Mesenchymal stem cell (in vitro differentiated cells and primary cell): Measurements from ENCODE around the gene CRELD2.

Experiments
- DNase-seq: peaks from one replicate; pipeline ENCODE4 v3.0.0-alpha.2; 2013
- H2AFZ ChIP-seq: one replicate; pipeline ENCODE4 v1.6.1; 2013; ENCODE audit warnings: low read depth, mild to moderate bottlenecking, control low read depth, inconsistent platforms, low read length, moderate library complexity
- H2AK5ac ChIP-seq: 2 replicates; pipeline ENCODE4 v1.6.1; 2013; ENCODE audit warnings: low read length, moderate library complexity, mild to moderate bottlenecking, inconsistent platforms; ENCODE audit not compliant: severe bottlenecking
- H2BK120ac ChIP-seq: one replicate; pipeline ENCODE4 v1.6.1; 2013; ENCODE audit warnings: low read depth, mild to moderate bottlenecking, inconsistent platforms, low read length, moderate library complexity
- H2BK12ac ChIP-seq, 2 experiments: one replicate each; pipeline ENCODE4 v1.6.1; 2013; ENCODE audit warnings: inconsistent platforms in 2 of 2, low read length in 2 of 2, mild to moderate bottlenecking in 2 of 2, moderate library complexity in 2 of 2, control low read depth in 1 of 2
- H2BK15ac ChIP-seq: one replicate; pipeline ENCODE4 v1.6.1; 2013; ENCODE audit warnings: mild to moderate bottlenecking, low read depth, inconsistent platforms; ENCODE audit not compliant: poor library complexity, severe bottlenecking
- H2BK5ac ChIP-seq: 2 replicates; pipeline ENCODE4 v1.6.1; 2013; ENCODE audit warnings: low read depth, mild to moderate bottlenecking, low read length, control low read depth, inconsistent platforms; ENCODE audit not compliant: poor library complexity, severe bottlenecking
- H3K14ac ChIP-seq, 2 experiments: one replicate each; pipeline ENCODE4 v1.6.1; 2013; ENCODE audit warnings: inconsistent platforms in 2 of 2, low read length in 2 of 2, control low read depth in 1 of 2, mild to moderate bottlenecking in 1 of 2, moderate library complexity in 1 of 2
- H3K18ac ChIP-seq, 2 experiments: one replicate each; pipeline ENCODE4 v1.6.1; 2013; ENCODE audit warnings: inconsistent platforms in 2 of 2, low read length in 2 of 2, control low read depth in 1 of 2, low read depth in 1 of 2, mild to moderate bottlenecking in 1 of 2
- H3K23ac ChIP-seq, 2 experiments: one replicate each; pipeline ENCODE4 v1.6.1; 2013; ENCODE audit warnings: inconsistent platforms in 2 of 2, low read length in 2 of 2, mild to moderate bottlenecking in 2 of 2, moderate library complexity in 2 of 2, control low read depth in 1 of 2
- H3K27ac ChIP-seq: 2 replicates; pipeline ENCODE4 v1.5.1; 2013; ENCODE audit warnings: mild to moderate bottlenecking, moderate library complexity, low read length, control low read depth, inconsistent platforms; ENCODE audit not compliant: poor library complexity, severe bottlenecking
- H3K27me3 ChIP-seq, 2 experiments: 2 replicates each; pipeline versions ENCODE4 v1.6.1 to v1.7.0; 2013; ENCODE audit warnings: low read length in 2 of 2, mild to moderate bottlenecking in 2 of 2, moderate library complexity in 2 of 2, control low read depth in 1 of 2, inconsistent platforms in 1 of 2; ENCODE audit not compliant: control insufficient read depth in 1 of 2, insufficient read depth in 1 of 2
- H3K36me3 ChIP-seq, 2 experiments: 2 replicates each; pipeline versions ENCODE4 v1.6.1 to v1.7.0; 2013; ENCODE audit warnings: low read length in 2 of 2, control low read depth in 1 of 2, inconsistent platforms in 1 of 2, low read depth in 1 of 2, mild to moderate bottlenecking in 1 of 2; ENCODE audit not compliant: insufficient read depth in 2 of 2, control insufficient read depth in 1 of 2
- H3K4ac ChIP-seq, 2 experiments: one replicate each; pipeline ENCODE4 v1.6.1; 2013; ENCODE audit warnings: inconsistent platforms in 2 of 2, low read length in 2 of 2, mild to moderate bottlenecking in 2 of 2, moderate library complexity in 2 of 2, control low read depth in 1 of 2, low read depth in 1 of 2
- H3K4me1 ChIP-seq: 2 replicates; pipeline ENCODE4 v1.6.1; 2013; ENCODE audit warnings: low read depth, low read length, control low read depth; ENCODE audit not compliant: control insufficient read depth, insufficient read depth
- H3K4me2 ChIP-seq: 2 replicates; pipeline ENCODE4 v1.6.1; 2013; ENCODE audit warnings: low read length, mild to moderate bottlenecking, inconsistent platforms; ENCODE audit not compliant: poor library complexity, severe bottlenecking
- H3K4me3 ChIP-seq, 2 experiments: 2 replicates each; pipeline versions ENCODE4 v1.5.1 to v1.7.0; 2013; ENCODE audit warnings: low read length in 2 of 2, mild to moderate bottlenecking in 2 of 2, control low read depth in 1 of 2, low read depth in 1 of 2; ENCODE audit not compliant: insufficient read depth in 1 of 2
- H3K79me1 ChIP-seq: replicated peaks from 2 replicates; pipeline ENCODE4 v1.6.1; 2013; ENCODE audit warnings: mild to moderate bottlenecking, control low read depth, low read length, inconsistent platforms; ENCODE audit not compliant: poor library complexity, severe bottlenecking
- H3K9ac ChIP-seq: 2 replicates; pipeline ENCODE4 v1.7.0; 2013; ENCODE audit warnings: mild to moderate bottlenecking, low read length, moderate library complexity
- H3K9me3 ChIP-seq: 2 replicates; pipeline ENCODE4 v1.7.0; 2013; ENCODE audit warnings: mild to moderate bottlenecking, low read length; ENCODE audit not compliant: control insufficient read depth
- H4K8ac ChIP-seq: one replicate; pipeline ENCODE4 v1.6.1; 2013; ENCODE audit warnings: inconsistent platforms, mild to moderate bottlenecking, low read length, moderate library complexity
- H4K91ac ChIP-seq: one replicate; pipeline ENCODE4 v1.6.1; 2013; ENCODE audit warnings: mild to moderate bottlenecking, low read length, inconsistent platforms
- WGBS: methylation state at CpG from one replicate; pipeline ENCODE4 v1.1.7; 2013; ENCODE audit warnings: mixed read lengths; 5-methylcytosine and 5-hydroxymethylcytosine counted together

CRELD2 gene

GRCh38 chr22:49916831-49917230, 1.6 kb upstream of the CRELD2 start:
- no peak overlapping the region for H3K14ac ChIP-seq
- H2BK5ac ChIP-seq = no peak overlapping the region
- peaks cover 36 to 43% of the 10 kb centered on the region in 2 experiments for H3K36me3 ChIP-seq
- H2BK15ac ChIP-seq = no peak overlapping the region
- no peak overlapping the region for H3K18ac ChIP-seq
- H3K27ac ChIP-seq = no peak overlapping the region
- no peak overlapping the region for H3K4me2 ChIP-seq
- no peak overlapping the region for H4K8ac ChIP-seq
- H3K23ac ChIP-seq = no peak overlapping the region
- DNase-seq = no peak
- WGBS = 96% methylated on average over 11 of the region's 11 CpGs
- H3K9me3 ChIP-seq = no peaks in the 10 kb centered on the region
- no peak overlapping the region for H3K4ac ChIP-seq
- no peak overlapping the region for H4K91ac ChIP-seq
- no peak overlapping the region for H2AFZ ChIP-seq
- H3K79me1 ChIP-seq = peaks cover 38% of the 10 kb centered on the region
- H2AK5ac ChIP-seq = no peak overlapping the region
- H3K4me3 ChIP-seq = no peak overlapping the region
- no peaks in the 10 kb centered on the region for H3K27me3 ChIP-seq
- H3K9ac ChIP-seq = no peak overlapping the region
- H3K4me1 ChIP-seq = peaks cover 15% of the 10 kb centered on the region
- no peak overlapping the region for H2BK120ac ChIP-seq
- no peak overlapping the region for H2BK12ac ChIP-seq

- H2BK12ac ChIP-seq = peak overlapping the region in 1 of 2 experiments; percentile 25
- peak overlapping the region; percentile 74 to 85 for H3K18ac ChIP-seq
- peak overlapping the region; percentile 94 for H3K9ac ChIP-seq
- peak overlapping the region; percentile 68 to 85 for H3K23ac ChIP-seq
- H4K8ac ChIP-seq = peak overlapping the region; percentile 84
- H2BK5ac ChIP-seq = no peak overlapping the region
- H3K14ac ChIP-seq = peak overlapping the region in 1 of 2 experiments; percentile 97
- peak overlapping the region; percentile 88 for H2AFZ ChIP-seq
- H2AK5ac ChIP-seq = no peak overlapping the region
- peak overlapping the region; percentile 99 for H3K4me2 ChIP-seq
- peaks cover 29% of the 10 kb centered on the region for H3K79me1 ChIP-seq
- no peak overlapping the region for H3K27ac ChIP-seq
- H3K36me3 ChIP-seq = peaks cover 29 to 30% of the 10 kb centered on the region in 2 experiments
- H3K9me3 ChIP-seq = no peaks in the 10 kb centered on the region
- H3K4me3 ChIP-seq = peak overlapping the region; percentile 83 to 84
- peaks cover 22% of the 10 kb centered on the region for H3K4me1 ChIP-seq
- no peaks in the 10 kb centered on the region for H3K27me3 ChIP-seq
- H3K4ac ChIP-seq = peak overlapping the region; percentile 77 to 83
- H4K91ac ChIP-seq = peak overlapping the region; percentile 40
- H2BK15ac ChIP-seq = no peak overlapping the region
- DNase-seq = no peak
- no peak overlapping the region for H2BK120ac ChIP-seq
- WGBS = 45% methylated on average over 45 of the region's 47 CpGs
Observed at GRCh38 chr22:49918911-49919881, 762 bp downstream of the CRELD2 start.

- H3K4me1 ChIP-seq = peaks cover 22% of the 10 kb centered on the region
- WGBS = 97% methylated on average over 18 of the region's 18 CpGs
- no peak overlapping the region for H2AFZ ChIP-seq
- H2AK5ac ChIP-seq = no peak overlapping the region
- no peak overlapping the region for H2BK5ac ChIP-seq
- no peak overlapping the region for H3K4me2 ChIP-seq
- H2BK15ac ChIP-seq = no peak overlapping the region
- no peak for DNase-seq
- H2BK120ac ChIP-seq = no peak overlapping the region
- H3K9me3 ChIP-seq = no peaks in the 10 kb centered on the region
- H3K18ac ChIP-seq = no peak overlapping the region
- H3K79me1 ChIP-seq = peaks cover 23% of the 10 kb centered on the region
- H3K14ac ChIP-seq = no peak overlapping the region
- no peak overlapping the region for H2BK12ac ChIP-seq
- no peaks in the 10 kb centered on the region for H3K27me3 ChIP-seq
- H3K27ac ChIP-seq = no peak overlapping the region
- H3K23ac ChIP-seq = no peak overlapping the region
- H3K9ac ChIP-seq = no peak overlapping the region
- H3K4ac ChIP-seq = no peak overlapping the region
- H3K36me3 ChIP-seq = peaks cover 38 to 40% of the 10 kb centered on the region in 2 experiments
- H3K4me3 ChIP-seq = no peak overlapping the region
- no peak overlapping the region for H4K91ac ChIP-seq
- no peak overlapping the region for H4K8ac ChIP-seq
Observed at GRCh38 chr22:49920859-49921258, 2.4 kb downstream of the CRELD2 start.

GRCh38 chr22:49921508-49922278, 3.3 kb downstream of the CRELD2 start:
- Histone ChIP-seq H3K9ac (no peak overlapping the region), H3K9me3 (no peaks in the 10 kb centered on the region), H3K4ac (no peak overlapping the region), H3K23ac (no peak overlapping the region), H3K14ac (no peak overlapping the region), H3K4me3 (no peak overlapping the region), H4K8ac (no peak overlapping the region), H2AK5ac (no peak overlapping the region), H2BK5ac (no peak overlapping the region), H2AFZ (no peak overlapping the region), H2BK12ac (no peak overlapping the region), H3K27me3 (no peaks in the 10 kb centered on the region), H3K27ac (no peak overlapping the region), H3K4me1 (peaks cover 21% of the 10 kb centered on the region), H4K91ac (no peak overlapping the region), H3K4me2 (no peak overlapping the region), H2BK120ac (no peak overlapping the region), H3K18ac (no peak overlapping the region), H3K79me1 (peaks cover 20% of the 10 kb centered on the region), H3K36me3 (peaks cover 40 to 43% of the 10 kb centered on the region in 2 experiments), H2BK15ac (no peak overlapping the region)
- no peak for DNase-seq
- WGBS = 94% methylated on average over 35 of the region's 35 CpGs
